Activated naive CD4-positive, alpha-beta T cell treated with anti-CD3 and anti-CD28 coated beads for 36 hours (primary cell): Measurements from ENCODE around the gene FHIT. TPM values are rescaled to one million over a fixed set of nuclear protein-coding genes. Genes with fewer than 3 reads are reported as not detected.

ENCODE experiments used
- CTCF ChIA-PET: fragments of 350-600 bp; sonication (Branson Sonifier 250); formaldehyde crosslinking; loops from one replicate; lab custom pipeline; 2021; ENCODE audit warnings: antibody characterized with exemption; lab: Charles Lee
- DNase-seq: peaks from one replicate; pipeline ENCODE4 v3.0.0-alpha.2; 2020
- H3K27ac Mint-ChIP-seq: one replicate; pipeline ENCODE4 v1.8.0; 2021; ENCODE audit warnings: mild to moderate bottlenecking, mixed read lengths
- H3K27me3 Mint-ChIP-seq: one replicate; pipeline ENCODE4 v1.8.0; 2021; ENCODE audit warnings: low read depth, mixed read lengths
- H3K36me3 Mint-ChIP-seq: one replicate; pipeline ENCODE4 v1.8.0; 2021; ENCODE audit warnings: low read depth, mixed read lengths
- H3K4me1 Mint-ChIP-seq: one replicate; pipeline ENCODE4 v1.8.0; 2021; ENCODE audit warnings: low read depth, mixed read lengths
- H3K4me3 Mint-ChIP-seq: one replicate; pipeline ENCODE4 v1.8.0; 2021; ENCODE audit warnings: mild to moderate bottlenecking, moderate library complexity, mixed read lengths
- H3K9me3 Mint-ChIP-seq: one replicate; pipeline ENCODE4 v1.8.0; 2021; ENCODE audit warnings: mixed read lengths
- intact Hi-C: fragments of 100-400 bp; cut with micrococcal nuclease; formaldehyde crosslinking; loops from one replicate; pipeline ENCODE4 v1.15.1; 2023
- total RNA-seq, 2 experiments: library from RNA; stranded (reverse); gene quantifications; one replicate each; pipeline ENCODE4 v1.2.3, GENCODE V29; 2021

Gene FHIT
- total RNA-seq, 2 experiments from 2014 or later, result 20.2 to 22.7 TPM

GRCh38 chr3:60025096-60026050 lies 1225.9 kb downstream of the FHIT start:
- CTCF ChIA-PET, result interaction anchor here (0.6 to 1.7 kb wide), 7 partner anchors 8 to 499 kb away, joined by 3 to 7 read pairs (median 4); no protein-coding TSS in a partner anchor
- Mint-ChIP-seq H3K27ac (peak overlapping the region; percentile 92), H3K4me1 (peaks cover 91% of the 10 kb centered on the region), H3K9me3 (no peaks in the 10 kb centered on the region), H3K4me3 (no peak overlapping the region), H3K36me3 (peaks cover 4% of the 10 kb centered on the region), H3K27me3 (no peaks in the 10 kb centered on the region)
- DNase-seq, result no peak
- intact Hi-C loops, result loop anchor here (1.0 to 2.0 kb wide), 2 partner anchors 8 to 55 kb away; no protein-coding TSS in a partner anchor

DNA sequence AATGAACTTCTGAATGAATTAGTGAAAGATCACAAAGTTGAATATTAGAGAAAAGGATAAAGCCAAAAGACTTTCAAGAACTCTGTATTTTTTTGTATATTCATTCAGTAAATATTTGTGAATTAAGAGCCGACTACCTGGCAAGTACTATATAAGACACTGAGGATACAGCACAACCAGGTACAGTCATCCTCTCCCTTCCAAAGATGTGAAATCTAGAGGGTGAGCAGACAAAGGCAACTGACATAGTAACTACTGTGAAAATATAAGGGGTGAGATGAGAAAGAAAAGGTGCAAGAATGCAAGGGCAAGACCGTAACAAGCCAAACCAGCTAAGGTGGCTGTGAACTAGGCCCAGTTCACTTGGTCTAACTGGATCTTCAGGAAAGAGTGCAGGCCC lies 1226.9 kb downstream of the FHIT start:
- no peaks in the 10 kb centered on the region for H3K9me3 Mint-ChIP-seq
- no peak overlapping the region for H3K4me3 Mint-ChIP-seq
- CTCF ChIA-PET, result interaction anchor here (1.3 kb wide), 1 partner anchor 29 kb away, joined by 3 read pairs; no protein-coding TSS in a partner anchor
- H3K27me3 Mint-ChIP-seq, result no peaks in the 10 kb centered on the region
- intact Hi-C loops, result no loop called here
- DNase-seq, result no peak
- peak overlapping the region; percentile 92 for H3K27ac Mint-ChIP-seq
- H3K36me3 Mint-ChIP-seq, result peaks cover 9% of the 10 kb centered on the region
- H3K4me1 Mint-ChIP-seq, result peaks cover 88% of the 10 kb centered on the region

GRCh38 chr3:60023189-60023588 lies 1228.1 kb downstream of the FHIT start:
- H3K4me1 Mint-ChIP-seq, result peaks cover 87% of the 10 kb centered on the region
- H3K4me3 Mint-ChIP-seq, result no peak overlapping the region
- DNase-seq, result no peak
- H3K27ac Mint-ChIP-seq, result peak overlapping the region; percentile 79
- no peaks in the 10 kb centered on the region for H3K9me3 Mint-ChIP-seq
- CTCF ChIA-PET, result interaction anchor here (1.3 to 1.6 kb wide), 2 partner anchors 28 to 56 kb away, joined by 3 to 5 read pairs; no protein-coding TSS in a partner anchor
- intact Hi-C loops, result no loop called here
- H3K36me3 Mint-ChIP-seq, result peaks cover 15% of the 10 kb centered on the region
- no peaks in the 10 kb centered on the region for H3K27me3 Mint-ChIP-seq

GRCh38 chr3:60017631-60018030 lies 1233.6 kb downstream of the FHIT start:
- Mint-ChIP-seq H3K9me3 (peaks cover 3% of the 10 kb centered on the region), H3K4me1 (peaks cover 82% of the 10 kb centered on the region), H3K4me3 (peak overlapping the region; percentile 74), H3K27ac (peak overlapping the region; percentile 100), H3K36me3 (peaks cover 30% of the 10 kb centered on the region), H3K27me3 (no peaks in the 10 kb centered on the region)
- CTCF ChIA-PET, result interaction anchor here (0.8 to 1.5 kb wide), 4 partner anchors 8 to 571 kb away, joined by 3 to 5 read pairs (median 4); no protein-coding TSS in a partner anchor
- peak; percentile 86 for DNase-seq
- intact Hi-C loops, result loop anchor here (1.0 to 10.0 kb wide), 15 partner anchors 7 to 1507 kb away; no protein-coding TSS in a partner anchor

DNA sequence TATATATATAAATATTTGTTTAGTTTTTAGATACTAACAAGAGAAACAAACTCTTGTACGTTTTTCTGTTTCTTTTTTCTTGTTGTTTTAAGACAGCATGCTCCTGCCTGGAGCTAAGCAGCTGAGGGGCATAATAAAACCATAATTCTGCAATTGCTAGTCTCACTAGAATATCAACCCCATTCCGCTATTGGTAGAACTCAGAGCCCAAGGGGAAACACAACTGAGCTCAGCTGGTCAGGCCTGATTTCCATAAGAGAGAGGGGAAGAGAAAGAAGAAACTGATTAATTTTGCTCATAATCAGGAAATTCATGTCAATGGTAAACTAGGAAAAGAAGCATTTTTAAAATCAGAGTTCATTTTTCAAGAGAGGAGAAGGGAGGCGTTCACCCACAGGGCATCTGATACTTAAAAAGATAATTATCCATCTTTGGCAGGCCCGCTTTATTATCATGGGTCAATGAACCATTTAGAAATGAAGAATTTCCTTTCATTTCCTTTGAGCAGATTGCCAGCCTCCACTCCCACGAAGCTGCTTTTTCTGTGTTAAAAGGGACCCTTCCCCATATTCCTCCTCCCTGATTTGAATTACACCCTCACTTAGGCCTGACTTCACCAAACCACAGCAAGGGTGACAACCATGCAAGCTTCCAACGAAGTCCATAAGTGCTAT lies 1236.1 kb downstream of the FHIT start:
- peak overlapping the region; percentile 73 for H3K27ac Mint-ChIP-seq
- H3K4me3 Mint-ChIP-seq, result peak overlapping the region; percentile 57
- no peaks in the 10 kb centered on the region for H3K27me3 Mint-ChIP-seq
- intact Hi-C loops, result loop anchor here (5.0 to 10.0 kb wide), 3 partner anchors 258 to 1510 kb away; no protein-coding TSS in a partner anchor
- peaks cover 34% of the 10 kb centered on the region for H3K36me3 Mint-ChIP-seq
- peaks cover 80% of the 10 kb centered on the region for H3K4me1 Mint-ChIP-seq
- H3K9me3 Mint-ChIP-seq, result peaks cover 3% of the 10 kb centered on the region
- no peak for DNase-seq
- CTCF ChIA-PET, result interaction anchor here (0.6 to 1.9 kb wide), 3 partner anchors 27 to 99 kb away, joined by 3 to 6 read pairs (median 4); no protein-coding TSS in a partner anchor

GRCh38 chr3:60013241-60013640 lies 1238.0 kb downstream of the FHIT start:
- intact Hi-C loops, result loop anchor here (5.0 to 10.0 kb wide), 3 partner anchors 354 to 1512 kb away; no protein-coding TSS in a partner anchor
- H3K36me3 Mint-ChIP-seq, result peaks cover 22% of the 10 kb centered on the region
- peaks cover 86% of the 10 kb centered on the region for H3K4me1 Mint-ChIP-seq
- H3K9me3 Mint-ChIP-seq, result peaks cover 3% of the 10 kb centered on the region
- no peak overlapping the region for H3K4me3 Mint-ChIP-seq
- CTCF ChIA-PET, result interaction anchor here (0.7 to 1.2 kb wide), 4 partner anchors 8 to 26 kb away, joined by 3 to 5 read pairs (median 4); no protein-coding TSS in a partner anchor
- no peaks in the 10 kb centered on the region for H3K27me3 Mint-ChIP-seq
- H3K27ac Mint-ChIP-seq, result peak overlapping the region; percentile 82
- no peak for DNase-seq

DNA sequence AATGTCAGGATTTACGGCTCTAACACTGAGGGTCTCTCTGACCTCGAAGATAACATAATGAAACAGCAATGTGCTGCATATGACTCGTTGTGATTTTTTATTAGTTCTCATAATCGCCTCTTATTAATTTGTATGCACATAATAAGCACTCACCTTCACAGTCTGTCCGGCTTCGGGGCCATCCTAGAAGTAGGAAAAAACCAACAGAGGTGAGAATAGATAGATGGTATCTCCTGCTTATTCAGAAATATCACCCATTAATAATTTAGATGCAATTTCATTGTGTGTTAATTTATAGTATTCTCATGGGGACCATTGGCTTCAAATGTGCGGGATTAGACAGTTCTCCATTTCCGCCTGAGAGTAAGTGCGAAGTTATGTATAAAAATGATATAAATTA lies 1240.0 kb downstream of the FHIT start:
- DNase-seq, result no peak
- Mint-ChIP-seq H3K36me3 (peaks cover 15% of the 10 kb centered on the region), H3K4me3 (peak overlapping the region; percentile 40), H3K9me3 (no peaks in the 10 kb centered on the region), H3K4me1 (peaks cover 83% of the 10 kb centered on the region), H3K27me3 (no peaks in the 10 kb centered on the region), H3K27ac (peak overlapping the region; percentile 97)
- CTCF ChIA-PET, result interaction anchor here (1.0 to 1.6 kb wide), 3 partner anchors 38 to 71 kb away, joined by 3 to 5 read pairs (median 3); no protein-coding TSS in a partner anchor
- intact Hi-C loops, result loop anchor here (1.0 to 10.0 kb wide), 6 partner anchors 52 to 1514 kb away; no protein-coding TSS in a partner anchor

GRCh38 chr3:60010781-60011180 lies 1240.5 kb downstream of the FHIT start:
- peaks cover 87% of the 10 kb centered on the region for H3K4me1 Mint-ChIP-seq
- peak overlapping the region; percentile 75 for H3K4me3 Mint-ChIP-seq
- H3K36me3 Mint-ChIP-seq, result peaks cover 15% of the 10 kb centered on the region
- no peaks in the 10 kb centered on the region for H3K9me3 Mint-ChIP-seq
- peak overlapping the region; percentile 97 for H3K27ac Mint-ChIP-seq
- no peaks in the 10 kb centered on the region for H3K27me3 Mint-ChIP-seq
- DNase-seq, result peak; percentile 80
- intact Hi-C loops, result loop anchor here (1.0 to 10.0 kb wide), 12 partner anchors 8 to 1514 kb away; no protein-coding TSS in a partner anchor
- CTCF ChIA-PET, result interaction anchor here (0.6 to 1.6 kb wide), 4 partner anchors 10 to 1512 kb away, joined by 3 to 7 read pairs (median 6); no protein-coding TSS in a partner anchor

GRCh38 chr3:60009931-60010478 lies 1241.2 kb downstream of the FHIT start:
- intact Hi-C loops, result loop anchor here (1.0 to 10.0 kb wide), 11 partner anchors 8 to 1515 kb away; no protein-coding TSS in a partner anchor
- Mint-ChIP-seq H3K27ac (peak overlapping the region; percentile 97), H3K36me3 (peaks cover 15% of the 10 kb centered on the region), H3K9me3 (no peaks in the 10 kb centered on the region), H3K4me1 (peaks cover 88% of the 10 kb centered on the region), H3K4me3 (peak overlapping the region; percentile 75), H3K27me3 (no peaks in the 10 kb centered on the region)
- no peak for DNase-seq
- CTCF ChIA-PET, result interaction anchor here (0.9 to 1.6 kb wide), 4 partner anchors 9 to 70 kb away, joined by 3 to 6 read pairs (median 4); no protein-coding TSS in a partner anchor

GRCh38 chr3:60001369-60001768 lies 1249.9 kb downstream of the FHIT start:
- H3K9me3 Mint-ChIP-seq, result no peaks in the 10 kb centered on the region
- peak overlapping the region; percentile 84 for H3K27ac Mint-ChIP-seq
- no peaks in the 10 kb centered on the region for H3K27me3 Mint-ChIP-seq
- H3K4me3 Mint-ChIP-seq, result peak overlapping the region; percentile 12
- intact Hi-C loops, result loop anchor here (1.0 kb wide), 1 partner anchor 9 kb away; no protein-coding TSS in a partner anchor
- DNase-seq, result peak; percentile 48
- H3K4me1 Mint-ChIP-seq, result peaks cover 86% of the 10 kb centered on the region
- peaks cover 8% of the 10 kb centered on the region for H3K36me3 Mint-ChIP-seq
- CTCF ChIA-PET, result interaction anchor here (2.0 kb wide), 1 partner anchor 9 kb away, joined by 6 read pairs; no protein-coding TSS in a partner anchor
